Activated CD4-positive, CD25-positive, alpha-beta regulatory T cell (primary cell): Measurements from ENCODE around the gene FAM118A.
"Not testable (repeated sequence)": the region's sequence is repeated elsewhere in the genome, so short reads cannot be mapped to it uniquely, and the experiment has no call there.

Source experiments
- DNase-seq, 4 experiments: peaks; one replicate each; lab custom pipeline; 2025; lab: John Stamatoyannopoulos, UW

Gene FAM118A

DNA sequence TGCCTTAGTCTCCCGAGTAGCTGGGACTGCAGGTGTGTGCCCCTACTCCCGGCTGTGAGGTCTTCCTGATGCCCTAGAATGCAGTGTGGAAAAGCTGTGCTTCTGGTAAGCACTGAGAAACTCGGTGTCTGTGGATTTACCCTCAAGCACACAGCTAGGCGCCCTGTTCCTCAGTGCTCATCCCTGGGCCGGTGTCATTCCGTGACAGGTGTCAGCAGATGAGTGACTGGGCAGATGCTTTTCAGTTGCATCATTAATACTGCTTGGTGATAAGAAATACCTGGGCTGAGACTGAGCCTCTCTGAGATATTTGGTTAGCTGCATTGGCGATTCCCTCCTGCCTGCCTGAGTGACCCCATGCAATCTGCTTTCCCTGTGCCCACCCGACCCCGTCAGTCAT, 21.8 kb downstream of the FAM118A start:
- no peak for DNase-seq

DNA sequence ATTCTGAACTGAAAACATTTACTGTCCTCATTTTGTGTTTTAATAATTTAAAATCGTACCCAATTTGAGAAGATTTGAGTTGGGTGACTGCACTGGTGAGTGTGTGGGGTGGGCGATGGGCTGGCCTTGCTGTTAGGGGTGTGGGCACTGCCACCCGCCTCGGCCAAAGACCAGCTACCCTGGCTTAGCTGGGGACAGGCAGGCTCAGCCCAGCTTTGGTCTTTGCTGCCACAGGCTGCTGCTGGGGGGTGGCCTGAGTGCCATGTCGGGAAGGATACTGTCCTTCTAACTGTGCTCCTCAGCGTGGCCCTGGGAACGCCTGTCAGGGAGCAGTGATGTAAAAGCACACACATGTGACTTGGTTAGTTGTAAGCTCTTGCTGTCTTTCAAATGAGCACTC, 22.3 kb downstream of the FAM118A start:
- DNase-seq, result no peak

DNA sequence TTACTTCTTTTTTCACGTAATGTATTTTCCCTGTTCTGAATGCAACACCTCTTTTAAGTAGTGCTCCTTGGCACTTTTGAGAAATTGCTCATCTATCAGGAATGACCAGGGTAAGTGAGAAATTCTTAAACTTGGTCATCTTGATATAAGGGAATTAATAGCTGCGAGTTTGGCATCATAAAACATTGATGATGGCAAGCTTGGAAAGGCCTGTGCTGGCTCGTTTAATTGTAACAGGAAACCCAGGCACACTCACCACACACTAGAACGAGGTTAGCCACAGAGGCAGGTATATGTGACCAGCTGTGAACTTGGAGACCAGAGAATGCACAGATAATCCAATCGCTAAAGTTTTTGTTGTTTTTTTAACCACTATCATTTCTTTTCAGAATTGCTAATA, 24.3 kb downstream of the FAM118A start:
- no peak for DNase-seq

DNA sequence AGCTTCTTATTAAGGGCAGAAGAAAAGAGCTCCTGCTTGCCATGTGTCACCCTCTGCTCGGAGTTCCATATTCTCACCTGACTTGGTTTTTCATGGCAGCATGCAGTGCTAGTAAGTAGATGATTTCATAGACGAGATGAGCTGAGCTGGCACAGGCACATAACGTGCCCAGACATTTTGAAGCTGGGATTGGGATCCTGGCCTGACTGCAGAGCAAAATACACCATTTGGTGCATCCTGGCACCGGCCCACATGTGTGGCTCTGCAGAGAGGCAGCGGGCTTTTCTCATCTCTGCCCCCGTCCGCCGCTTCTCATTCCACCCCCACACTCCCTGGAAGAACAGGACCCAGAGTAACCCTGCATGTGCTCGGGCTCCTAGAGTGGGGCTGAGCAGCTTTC, 24.8 kb downstream of the FAM118A start:
- DNase-seq, result no peak

- DNase-seq, result no peak
These were observed 25.5 kb downstream of the FAM118A start for GRCh38 chr22:45335021-45335818.

- DNase-seq, result no peak
These were observed 26.3 kb downstream of the FAM118A start for GRCh38 chr22:45335854-45336522.

DNA sequence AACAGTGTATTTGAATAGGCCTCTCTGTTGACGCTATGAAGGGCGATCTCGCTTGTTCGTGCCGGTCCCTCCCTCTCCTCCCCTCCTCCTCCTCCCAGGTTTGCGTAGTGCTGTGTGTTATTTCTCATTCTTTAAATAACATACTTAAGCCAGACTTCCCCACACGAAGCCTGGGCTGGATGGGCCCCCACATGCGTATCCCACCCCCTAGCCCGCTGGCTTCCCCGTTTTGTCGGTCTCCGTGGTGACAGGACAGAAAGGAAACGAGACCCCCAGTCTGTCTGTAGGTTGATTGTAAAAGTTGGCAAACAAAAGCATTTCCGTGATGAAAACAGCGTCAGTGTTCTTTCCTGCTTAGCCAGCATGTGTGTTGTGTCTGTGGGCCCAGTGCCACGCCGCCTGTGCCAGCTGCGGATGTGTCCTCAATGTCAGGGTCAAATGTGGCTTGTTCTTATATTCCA, 27.3 kb downstream of the FAM118A start:
- DNase-seq, result no peak

DNA sequence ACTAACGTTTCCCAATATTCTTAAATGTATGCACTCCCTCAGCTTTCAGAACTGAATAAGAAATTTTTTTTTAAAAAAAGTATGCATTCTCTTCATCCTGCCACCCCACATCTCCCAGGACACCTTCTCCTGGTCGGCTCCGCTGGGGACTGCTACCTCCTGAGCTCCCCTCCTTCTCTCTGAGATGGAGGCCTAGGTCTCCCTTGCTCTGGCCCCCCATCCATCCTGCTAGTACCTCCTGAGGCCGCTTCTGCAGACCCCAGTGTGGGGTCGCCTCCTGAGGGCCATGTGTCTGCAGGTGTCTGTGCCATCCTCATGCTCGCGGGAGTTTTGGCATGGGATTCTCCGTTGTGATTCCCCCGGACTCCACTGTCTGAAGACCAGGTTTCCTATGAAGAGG, 27.8 kb downstream of the FAM118A start:
- DNase-seq, result no peak

DNA sequence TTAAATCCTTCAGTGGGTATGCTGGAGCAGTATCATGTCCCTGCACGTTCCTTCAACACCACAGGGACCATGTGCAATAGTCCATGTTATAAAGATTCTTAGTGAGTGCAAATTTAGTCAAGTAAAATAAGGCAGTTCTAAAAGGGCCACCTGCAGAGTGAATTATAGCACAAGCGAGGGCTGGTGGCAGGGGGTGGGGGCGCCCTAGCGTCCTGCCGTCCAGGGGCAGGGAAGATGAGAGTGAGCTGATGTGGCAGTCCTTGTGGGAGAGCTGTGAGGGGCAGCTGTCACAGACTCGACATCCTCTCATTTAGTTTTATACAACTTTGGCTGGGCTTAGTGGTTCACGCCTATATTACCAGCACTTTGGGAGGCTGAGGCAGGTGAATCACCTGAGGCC, 29.1 kb downstream of the FAM118A start:
- no peak for DNase-seq

- no peak for DNase-seq
These were observed 30.6 kb downstream of the FAM118A start for GRCh38 chr22:45340323-45340722.

- DNase-seq, result no peak
These were observed 31.8 kb downstream of the FAM118A start for GRCh38 chr22:45341498-45341897.

GRCh38 chr22:45343143-45343542, 33.4 kb downstream of the FAM118A start:
- DNase-seq, result no peak

DNA sequence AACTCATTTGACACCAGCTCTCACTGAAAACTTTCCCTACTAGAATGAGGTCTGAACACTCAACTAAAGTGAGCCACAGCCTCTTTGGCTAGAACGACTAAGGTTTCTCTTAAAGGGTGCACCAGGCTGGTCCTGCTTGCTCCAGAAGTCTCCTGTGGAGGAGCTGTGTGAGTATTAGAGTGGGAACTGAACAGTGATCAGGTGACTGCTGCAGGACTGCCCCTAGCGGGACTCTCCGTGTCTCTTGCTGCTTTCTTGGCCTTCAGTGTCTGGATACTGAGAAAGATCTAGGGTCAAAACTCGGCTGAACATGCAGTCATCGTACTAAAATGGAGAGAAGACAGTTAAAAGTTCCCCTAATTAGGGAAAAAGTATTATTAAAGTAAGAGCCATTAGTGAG, 34.6 kb downstream of the FAM118A start:
- DNase-seq, result no peak

GRCh38 chr22:45349916-45350315, 40.2 kb downstream of the FAM118A start:
- DNase-seq, result no peak

- no peak for DNase-seq
These were observed 42.2 kb downstream of the FAM118A start for GRCh38 chr22:45351956-45352355.

DNA sequence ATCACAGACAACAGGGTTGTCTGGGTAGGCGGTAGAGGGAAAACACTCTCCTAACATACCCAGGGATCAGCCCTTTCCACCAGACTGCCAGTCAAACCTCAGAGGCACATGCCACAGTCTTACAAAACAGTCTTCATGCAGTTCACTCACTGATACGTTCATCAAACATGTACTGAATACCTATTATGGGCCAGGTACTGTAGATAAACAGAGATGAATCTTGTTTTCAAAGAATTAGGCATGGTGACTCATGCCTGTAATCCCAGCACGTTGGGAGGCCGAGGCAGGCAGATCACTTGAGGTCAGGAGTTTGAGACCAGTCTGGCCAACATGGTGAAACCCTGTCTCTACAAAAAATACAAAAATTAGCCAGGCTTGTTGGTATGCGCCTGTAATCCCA, 43.0 kb downstream of the FAM118A start:
- not testable (repeated sequence) for DNase-seq

DNA sequence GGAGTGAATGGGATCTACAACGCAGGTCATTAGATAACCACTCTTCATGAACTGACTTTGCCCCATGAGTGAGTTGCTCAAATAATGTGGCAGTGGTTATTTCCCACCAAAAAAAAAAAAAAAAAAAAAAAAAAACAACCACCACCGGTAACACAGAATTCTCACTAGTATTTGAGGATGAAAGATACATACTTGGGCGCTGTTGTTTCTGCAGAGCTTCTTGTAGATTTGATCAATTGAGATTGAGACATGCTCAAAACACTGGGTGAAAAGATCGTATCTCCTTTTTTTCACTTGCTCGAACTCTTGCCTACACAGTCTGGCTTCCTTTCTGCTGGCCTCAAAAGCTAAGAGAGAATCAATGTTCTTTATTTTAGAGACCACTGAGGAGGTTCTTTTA, 44.1 kb downstream of the FAM118A start:
- DNase-seq, result no peak

DNA sequence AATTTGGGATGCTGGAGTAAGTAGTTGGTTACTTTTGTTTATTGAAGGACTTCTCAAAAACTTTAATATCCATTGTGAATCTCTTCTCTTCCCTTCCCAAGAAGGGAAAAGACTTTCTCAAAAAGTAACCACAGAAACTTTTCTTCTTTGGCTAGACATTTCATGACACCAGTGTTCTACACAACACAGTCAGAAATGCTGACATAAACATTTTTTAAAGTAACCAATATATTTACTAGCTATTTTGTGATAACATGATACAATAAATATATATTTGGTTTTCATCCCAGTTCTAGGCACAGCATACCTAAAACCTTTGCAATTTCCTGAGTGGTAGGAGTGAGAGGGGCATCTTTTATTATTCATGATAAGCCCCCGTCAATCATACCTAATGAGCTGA, 47.8 kb downstream of the FAM118A start:
- no peak for DNase-seq

DNA sequence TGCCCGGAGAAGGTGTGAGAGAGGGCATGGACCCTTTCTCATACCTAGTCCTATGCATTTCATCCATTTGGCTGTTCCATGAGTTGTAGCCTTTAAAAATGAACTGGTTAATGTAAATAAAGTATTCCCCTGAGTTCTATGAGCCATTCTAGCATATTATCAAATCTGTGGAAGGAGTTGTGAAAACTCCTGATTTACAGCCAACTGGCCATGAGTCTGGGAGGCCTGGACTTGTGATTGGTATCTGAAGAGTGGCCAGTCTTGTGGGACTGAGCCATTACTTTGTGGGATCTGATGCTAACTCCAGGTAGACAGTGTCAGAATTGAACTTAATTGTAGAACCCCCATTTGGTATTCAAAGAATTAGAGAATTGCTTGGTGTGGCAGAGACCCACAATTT, 48.4 kb downstream of the FAM118A start:
- DNase-seq, result no peak

DNA sequence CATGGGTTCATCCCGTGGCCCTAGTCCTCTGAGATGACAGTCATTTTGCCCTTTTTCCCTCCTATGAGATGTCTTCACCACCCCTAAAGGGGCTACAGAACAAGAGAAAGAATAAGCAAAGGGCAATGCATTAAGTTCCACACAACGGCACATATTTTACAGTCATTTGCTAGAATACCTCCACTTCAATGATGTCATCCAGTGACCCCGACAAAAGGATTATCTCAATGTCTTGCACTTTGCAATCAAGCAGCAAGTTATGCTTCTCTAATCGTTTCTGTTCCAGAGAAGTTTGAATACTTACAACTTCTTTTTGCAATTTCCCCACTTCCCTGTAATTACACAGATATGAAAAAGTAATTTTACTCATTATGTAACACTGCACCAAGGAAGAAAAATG, 49.9 kb downstream of the FAM118A start:
- DNase-seq, result no peak

- DNase-seq, result no peak
These were observed 57.0 kb downstream of the FAM118A start for GRCh38 chr22:45366713-45367112.

DNA sequence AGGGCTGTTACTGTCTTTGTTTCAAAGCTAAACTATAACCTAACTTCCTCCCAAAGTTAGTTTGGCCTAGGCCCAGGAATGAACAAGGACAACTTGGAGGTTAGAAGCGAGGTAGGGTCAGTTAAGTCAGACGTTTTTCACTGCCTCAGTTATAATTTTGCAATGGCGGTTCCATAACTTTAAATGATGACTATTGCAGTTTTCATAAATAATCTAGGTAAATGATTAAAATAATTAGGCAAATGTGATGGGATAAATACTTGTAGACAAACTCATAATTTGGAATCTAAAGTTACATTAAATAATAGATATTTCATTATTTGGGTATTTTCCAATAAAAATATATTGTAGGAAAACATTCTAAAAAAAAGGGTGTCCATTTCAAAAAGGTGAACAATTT, 63.9 kb downstream of the FAM118A start:
- DNase-seq, result not testable (repeated sequence)

- no peak for DNase-seq
These were observed 66.3 kb downstream of the FAM118A start for GRCh38 chr22:45376009-45376408.

DNA sequence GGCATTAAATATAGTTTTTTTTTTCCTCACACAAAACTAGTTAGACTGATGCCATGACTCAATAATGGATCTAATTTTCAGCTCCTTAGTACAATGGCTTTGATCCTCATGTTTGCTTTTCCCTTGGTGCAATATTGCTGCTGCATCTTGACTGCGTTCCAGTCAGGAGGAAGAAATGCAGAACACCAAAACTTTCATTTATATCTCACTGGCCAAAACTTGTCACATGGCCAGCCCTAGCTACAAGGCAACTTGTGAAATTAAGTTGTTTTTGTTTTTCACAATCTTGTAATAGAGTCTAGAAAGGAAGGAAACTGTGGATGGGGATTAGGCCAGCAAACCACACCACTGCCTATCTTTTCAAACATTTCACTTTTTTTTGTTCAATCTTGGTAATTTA, 67.0 kb downstream of the FAM118A start:
- no peak for DNase-seq
